Fibroblast of upper back skin (primary cell): ENCODE results near the gene PTGER1.

Source experiments
- DNase-seq: peaks from one replicate; pipeline ENCODE4 v3.0.0-alpha.2; 2013

Gene PTGER1

GRCh38 chr19:14439014-14439413 is 36.1 kb downstream of the PTGER1 start:
- no peak for DNase-seq

- peak; percentile 19 for DNase-seq
Observed at GRCh38 chr19:14437578-14438140, 37.5 kb downstream of the PTGER1 start.

- no peak for DNase-seq
Observed at GRCh38 chr19:14435320-14436050, 39.7 kb downstream of the PTGER1 start.

GRCh38 chr19:14434543-14435319 is 40.4 kb downstream of the PTGER1 start:
- DNase-seq: peak; percentile 40

- DNase-seq: no peak
Observed at GRCh38 chr19:14433554-14434501, 41.3 kb downstream of the PTGER1 start.

GRCh38 chr19:14432791-14433553 is 42.2 kb downstream of the PTGER1 start, which contains the start of gene PKN1:
Gene PKN1, plus strand, starts transcription at chr19:14433306. Its CDS starts 216 bp downstream, at chr19:14433522.
- peak; percentile 37 for DNase-seq

GRCh38 chr19:14430712-14431111 is 44.4 kb downstream of the PTGER1 start:
- DNase-seq: no peak

GRCh38 chr19:14428882-14429416 is 46.2 kb downstream of the PTGER1 start:
- no peak for DNase-seq

- DNase-seq: no peak
Observed at GRCh38 chr19:14427461-14427860, 47.7 kb downstream of the PTGER1 start.

GRCh38 chr19:14425696-14426138 is 49.4 kb downstream of the PTGER1 start:
- DNase-seq: no peak
